ENCODE measurements around the gene TVP23C. TPM values are rescaled to one million over a fixed set of nuclear protein-coding genes. Genes with fewer than 3 reads are reported as not detected.
"Not testable (repeated sequence)": the region's sequence is repeated elsewhere in the genome, so short reads cannot be mapped to it uniquely, and the experiment has no call there.

The TVP23C gene
- total RNA-seq, 1 donor from 2014 or later: 9.2 TPM

- not testable (repeated sequence) for H3K9me3 Mint-ChIP-seq; H3K27me3 Mint-ChIP-seq (ENCODE audit: low read depth); H3K27ac Mint-ChIP-seq (ENCODE audit: unreplicated experiment); DNase-seq (ENCODE audit: low read depth, low spot score); H3K4me3 Mint-ChIP-seq; H3K4me1 Mint-ChIP-seq
- peaks cover 15% of the 10 kb centered on the region for H3K36me3 Mint-ChIP-seq (ENCODE audit: low read depth)
Measured at GRCh38 chr17:15558403-15559105, 4.7 kb downstream of the TVP23C start.

GRCh38 chr17:15557334-15557832, 5.9 kb downstream of the TVP23C start:
- not testable (repeated sequence) for DNase-seq (ENCODE audit: low read depth, low spot score); H3K27ac Mint-ChIP-seq (ENCODE audit: unreplicated experiment); H3K9me3 Mint-ChIP-seq; H3K4me1 Mint-ChIP-seq; H3K27me3 Mint-ChIP-seq (ENCODE audit: low read depth); H3K4me3 Mint-ChIP-seq
- peaks cover 15% of the 10 kb centered on the region for H3K36me3 Mint-ChIP-seq (ENCODE audit: low read depth)

GRCh38 chr17:15552932-15553331, 10.4 kb downstream of the TVP23C start:
- not testable (repeated sequence) for H3K9me3 Mint-ChIP-seq; H3K4me3 Mint-ChIP-seq; H3K4me1 Mint-ChIP-seq; DNase-seq (ENCODE audit: low read depth, low spot score); H3K27ac Mint-ChIP-seq (ENCODE audit: unreplicated experiment); H3K27me3 Mint-ChIP-seq (ENCODE audit: low read depth); H3K36me3 Mint-ChIP-seq (ENCODE audit: low read depth)

GRCh38 chr17:15549552-15549951, 13.7 kb downstream of the TVP23C start:
- not testable (repeated sequence) for DNase-seq (ENCODE audit: low read depth, low spot score); H3K9me3 Mint-ChIP-seq; H3K27me3 Mint-ChIP-seq (ENCODE audit: low read depth); H3K36me3 Mint-ChIP-seq (ENCODE audit: low read depth); H3K4me1 Mint-ChIP-seq; H3K27ac Mint-ChIP-seq (ENCODE audit: unreplicated experiment); H3K4me3 Mint-ChIP-seq

- not testable (repeated sequence) for DNase-seq (ENCODE audit: low read depth, low spot score); H3K4me1 Mint-ChIP-seq; H3K27me3 Mint-ChIP-seq (ENCODE audit: low read depth)
Measured at GRCh38 chr17:15546604-15547003, 16.7 kb downstream of the TVP23C start.

GRCh38 chr17:15540371-15541219, 22.7 kb downstream of the TVP23C start:
- H3K27ac Mint-ChIP-seq (ENCODE audit: unreplicated experiment); DNase-seq (ENCODE audit: low read depth, low spot score); H3K9me3 Mint-ChIP-seq; H3K4me3 Mint-ChIP-seq; H3K4me1 Mint-ChIP-seq; H3K27me3 Mint-ChIP-seq (ENCODE audit: low read depth): not testable (repeated sequence)
- H3K36me3 Mint-ChIP-seq (ENCODE audit: low read depth): peaks cover 18% of the 10 kb centered on the region

More at GRCh38 chr17:15546604-15547003, 16.7 kb downstream of the TVP23C start:
- peaks cover 14% of the 10 kb centered on the region for H3K36me3 Mint-ChIP-seq (ENCODE audit: low read depth)
- H3K27ac Mint-ChIP-seq (ENCODE audit: unreplicated experiment); H3K9me3 Mint-ChIP-seq; H3K4me3 Mint-ChIP-seq: not testable (repeated sequence)

GRCh38 chr17:15533122-15533521, 30.2 kb downstream of the TVP23C start:
- not testable (repeated sequence) for H3K9me3 Mint-ChIP-seq

GRCh38 chr17:15526292-15527218, 36.7 kb downstream of the TVP23C start:
- not testable (repeated sequence) for H3K4me3 Mint-ChIP-seq; H3K27me3 Mint-ChIP-seq (ENCODE audit: low read depth); H3K36me3 Mint-ChIP-seq (ENCODE audit: low read depth); H3K4me1 Mint-ChIP-seq; H3K27ac Mint-ChIP-seq (ENCODE audit: unreplicated experiment); H3K9me3 Mint-ChIP-seq
- DNase-seq (ENCODE audit: low read depth, low spot score): peak; percentile 16
- TF ChIP-seq CTCF (conservative IDR thresholded peaks at IDR 0.05): peak; percentile 74

More at GRCh38 chr17:15533122-15533521, 30.2 kb downstream of the TVP23C start:
- H3K27me3 Mint-ChIP-seq (ENCODE audit: low read depth); H3K27ac Mint-ChIP-seq (ENCODE audit: unreplicated experiment); H3K4me3 Mint-ChIP-seq; DNase-seq (ENCODE audit: low read depth, low spot score); H3K4me1 Mint-ChIP-seq: not testable (repeated sequence)
- peaks cover 13% of the 10 kb centered on the region for H3K36me3 Mint-ChIP-seq (ENCODE audit: low read depth)

GRCh38 chr17:15524990-15525985, 38.0 kb downstream of the TVP23C start:
- H3K27me3 Mint-ChIP-seq (ENCODE audit: low read depth); DNase-seq (ENCODE audit: low read depth, low spot score); H3K9me3 Mint-ChIP-seq; H3K4me1 Mint-ChIP-seq; H3K36me3 Mint-ChIP-seq (ENCODE audit: low read depth); H3K4me3 Mint-ChIP-seq; H3K27ac Mint-ChIP-seq (ENCODE audit: unreplicated experiment): not testable (repeated sequence)
